Right atrium auricular region (tissue), 2 donors: ENCODE results near the gene MS4A18. TPM values are rescaled to one million over a fixed set of nuclear protein-coding genes. Genes with fewer than 3 reads are reported as not detected.
"Not testable (repeated sequence)": the region's sequence is repeated elsewhere in the genome, so short reads cannot be mapped to it uniquely, and the experiment has no call there.

Source experiments
- DNase-seq: peaks from one replicate; pipeline ENCODE4 v3.0.0-alpha.2; 2019; ENCODE audit warnings: low spot score
- H3K27ac ChIP-seq, 2 donors: fragments of 200-600 bp; sonication (generic); 1 replicate in 1 of 2; 2 replicates in 1 of 2; pipeline ENCODE4 v1.5.1; 2016 to 2019
- H3K27me3 ChIP-seq, 2 donors: fragments of 200-600 bp; sonication (generic); one replicate each; pipeline versions ENCODE4 v1.5.1 to v1.6.0; 2017 to 2019
- H3K36me3 ChIP-seq: fragments of 200-600 bp; sonication (generic); one replicate; pipeline ENCODE4 v1.5.1; 2016
- H3K4me1 ChIP-seq, 2 donors: fragments of 200-600 bp; sonication (generic); one replicate each; pipeline versions ENCODE4 v1.5.1 to v1.6.0; 2017 to 2019
- H3K4me3 ChIP-seq, 2 donors: fragments of 200-600 bp; sonication (generic); 1 replicate in 1 of 2; 2 replicates in 1 of 2; pipeline ENCODE4 v1.5.1; 2017 to 2019; ENCODE audit warnings: mild to moderate bottlenecking in 1 of 2, moderate library complexity in 1 of 2
- H3K9me3 ChIP-seq, 2 donors: fragments of 200-600 bp; sonication (generic); one replicate each; pipeline ENCODE4 v1.5.1; 2019
- CTCF ChIP-seq, 2 donors: fragments of 200-600 bp; sonication (generic); IDR thresholded peaks; one replicate each; pipeline ENCODE4 v1.5.1; 2019; ENCODE audit warnings: antibody characterized with exemption in 2 of 2
- total RNA-seq, 2 donors: library from RNA; depleted of rRNA; stranded (reverse); fragments of >200 nt; gene quantifications; one replicate each; pipeline ENCODE4 v1.1.0, GENCODE V29; 2016

Gene MS4A18
- total RNA-seq = not detected

GRCh38 chr11:60724420-60724819 lies at the start of gene MS4A18:
Gene MS4A18, plus strand, starts transcription at chr11:60724720.
- H3K27ac ChIP-seq = no peak within 1 kb of the TSS

GRCh38 chr11:60678231-60678630 lies 46.3 kb upstream of the MS4A18 start:
- peaks cover 0 to 44% of the 10 kb centered on the region in 2 donors for H3K9me3 ChIP-seq
- not testable (repeated sequence) for H3K36me3 ChIP-seq, H3K27me3 ChIP-seq, H3K4me1 ChIP-seq, DNase-seq, H3K27ac ChIP-seq, H3K4me3 ChIP-seq

More at GRCh38 chr11:60724420-60724819, at the start of gene MS4A18:
- Histone ChIP-seq H3K36me3 (no peaks in the 10 kb centered on the region), H3K9me3 (no peaks in the 10 kb centered on the region), H3K27me3 (no peaks in the 10 kb centered on the region), H3K4me3 (no peak within 1 kb of the TSS), H3K4me1 (no peaks in the 10 kb centered on the region)
- no peak for TF ChIP-seq CTCF (IDR thresholded peaks at IDR 0.05)
- DNase-seq = no peak

GRCh38 chr11:60679879-60680278 lies 44.6 kb upstream of the MS4A18 start:
- no peak for TF ChIP-seq CTCF (IDR thresholded peaks at IDR 0.05)
- Histone ChIP-seq H3K36me3 (no peaks in the 10 kb centered on the region), H3K27ac (no peak overlapping the region), H3K27me3 (no peaks in the 10 kb centered on the region), H3K4me3 (no peak overlapping the region), H3K9me3 (peaks cover 0 to 36% of the 10 kb centered on the region in 2 donors), H3K4me1 (no peaks in the 10 kb centered on the region)
- DNase-seq = no peak

- H3K9me3 ChIP-seq = peaks cover 0 to 36% of the 10 kb centered on the region in 2 donors
- no peak for DNase-seq
- no peak overlapping the region for H3K4me3 ChIP-seq
- H3K27ac ChIP-seq = no peak overlapping the region
- no peaks in the 10 kb centered on the region for H3K4me1 ChIP-seq
- H3K36me3 ChIP-seq = no peaks in the 10 kb centered on the region
- no peaks in the 10 kb centered on the region for H3K27me3 ChIP-seq
- TF ChIP-seq CTCF (IDR thresholded peaks at IDR 0.05) = no peak
These were observed 43.9 kb upstream of the MS4A18 start for GRCh38 chr11:60680455-60681119.

GRCh38 chr11:60684541-60684848 lies 40.0 kb upstream of the MS4A18 start:
- H3K9me3 ChIP-seq = peaks cover 0 to 15% of the 10 kb centered on the region in 2 donors
- H3K27me3 ChIP-seq, DNase-seq, H3K4me1 ChIP-seq, H3K4me3 ChIP-seq, H3K27ac ChIP-seq, H3K36me3 ChIP-seq: not testable (repeated sequence)

- TF ChIP-seq CTCF (IDR thresholded peaks at IDR 0.05) = no peak
- H3K36me3 ChIP-seq = no peaks in the 10 kb centered on the region
- no peak for DNase-seq
These were observed 32.9 kb upstream of the MS4A18 start for GRCh38 chr11:60691661-60692060.

GRCh38 chr11:60699284-60699691 lies 25.2 kb upstream of the MS4A18 start, which contains the start of gene MS4A8:
Gene MS4A8, plus strand, starts transcription at chr11:60699612. Its CDS starts 1,249 bp downstream, at chr11:60700861.
- Histone ChIP-seq H3K36me3 (no peaks in the 10 kb centered on the region), H3K4me3 (no peak within 1 kb of the TSS), H3K27me3 (no peaks in the 10 kb centered on the region), H3K27ac (no peak within 1 kb of the TSS), H3K4me1 (no peaks in the 10 kb centered on the region), H3K9me3 (no peaks in the 10 kb centered on the region)
- DNase-seq = no peak
- no peak for TF ChIP-seq CTCF (IDR thresholded peaks at IDR 0.05)

More at GRCh38 chr11:60691661-60692060, 32.9 kb upstream of the MS4A18 start:
- H3K9me3 ChIP-seq = no peaks in the 10 kb centered on the region
- no peak overlapping the region for H3K4me3 ChIP-seq
- H3K4me1 ChIP-seq = no peaks in the 10 kb centered on the region
- no peaks in the 10 kb centered on the region for H3K27me3 ChIP-seq
- H3K27ac ChIP-seq = no peak overlapping the region
